Measurements from ENCODE around the gene SESN1.
"Not testable (repeated sequence)": the region's sequence is repeated elsewhere in the genome, so short reads cannot be mapped to it uniquely, and the experiment has no call there.

SESN1 gene

DNA sequence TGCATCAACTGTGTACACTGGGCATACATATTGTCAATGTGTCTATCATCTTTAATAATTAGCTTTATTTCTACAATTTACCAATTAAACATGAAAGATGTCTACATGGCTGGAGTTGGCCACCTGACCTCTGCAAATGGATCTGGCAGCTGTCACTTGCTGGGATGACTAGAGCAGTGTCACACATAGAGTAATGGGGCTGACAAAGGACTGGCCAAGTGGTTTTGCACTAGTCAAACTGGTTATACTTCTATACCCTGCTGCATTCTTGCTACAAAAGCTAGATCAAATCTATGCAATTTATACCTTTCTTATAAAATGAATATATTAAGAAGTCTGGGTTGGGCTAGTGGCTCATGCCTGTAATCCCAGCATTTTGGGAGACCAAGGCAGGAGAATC, 99.3 kb downstream of the SESN1 start:
- DNase-seq = no peak

DNA sequence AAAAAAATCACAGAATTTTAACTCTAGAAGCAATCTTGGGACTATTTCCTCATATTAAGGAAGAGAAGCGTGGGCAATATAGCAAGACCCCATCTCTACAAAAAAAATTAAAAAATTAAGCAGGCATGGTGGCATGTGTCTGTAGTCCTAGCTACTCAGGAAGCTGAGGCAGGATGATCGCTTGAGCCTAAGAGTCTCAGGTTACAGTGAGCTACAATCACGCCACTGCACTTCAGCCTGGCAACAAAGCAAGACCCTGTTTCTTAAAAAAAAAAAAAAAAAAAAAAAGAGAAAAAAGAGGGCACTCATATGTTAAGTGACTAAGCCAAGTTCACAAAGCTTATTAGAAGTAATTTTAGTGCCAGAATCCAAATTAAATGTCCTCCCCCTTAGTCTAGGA, 100.8 kb downstream of the SESN1 start:
- DNase-seq = no peak

GRCh38 chr6:108989700-108990099, 104.9 kb downstream of the SESN1 start:
- no peak for DNase-seq

DNA sequence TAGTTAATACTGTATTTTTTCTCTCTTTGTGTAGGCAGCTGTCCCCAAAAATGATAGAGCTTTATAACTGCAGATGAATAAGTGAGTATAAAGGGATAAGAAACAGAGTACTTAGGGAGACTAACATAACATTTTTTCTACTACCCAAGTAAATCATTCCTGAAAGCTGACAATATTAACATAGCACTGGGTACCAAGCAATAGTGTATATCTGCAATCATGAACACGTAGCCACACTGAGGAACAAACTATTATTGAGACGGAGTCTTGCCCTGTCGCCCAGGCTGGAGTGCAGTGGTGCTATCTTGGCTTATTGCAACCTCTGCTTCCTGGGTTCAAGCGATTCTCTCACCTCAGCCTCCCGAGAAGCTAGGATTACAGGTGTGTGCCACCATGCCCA, 105.9 kb downstream of the SESN1 start:
- no peak for DNase-seq

DNA sequence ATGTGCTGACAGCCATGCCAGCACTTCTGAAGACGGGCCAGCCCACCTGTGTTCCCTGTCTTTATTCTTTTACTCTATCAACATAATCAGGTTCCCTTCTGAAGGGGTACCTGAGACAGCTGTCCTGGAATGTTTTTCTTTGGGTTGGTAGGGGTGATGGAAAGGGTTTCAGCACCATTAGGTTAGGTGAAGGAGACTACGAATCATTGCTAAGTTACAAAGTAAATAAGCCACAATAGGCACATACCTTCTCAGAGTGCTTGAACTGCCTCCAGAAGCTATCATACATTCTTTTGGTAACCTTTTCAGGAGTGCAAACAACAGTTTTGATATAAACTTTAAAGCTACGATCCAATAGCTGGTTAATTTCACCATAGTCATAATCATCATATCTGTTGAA, 106.3 kb downstream of the SESN1 start:
- DNase-seq = no peak

GRCh38 chr6:108987156-108987555, 107.5 kb downstream of the SESN1 start:
- DNase-seq = no peak

DNA sequence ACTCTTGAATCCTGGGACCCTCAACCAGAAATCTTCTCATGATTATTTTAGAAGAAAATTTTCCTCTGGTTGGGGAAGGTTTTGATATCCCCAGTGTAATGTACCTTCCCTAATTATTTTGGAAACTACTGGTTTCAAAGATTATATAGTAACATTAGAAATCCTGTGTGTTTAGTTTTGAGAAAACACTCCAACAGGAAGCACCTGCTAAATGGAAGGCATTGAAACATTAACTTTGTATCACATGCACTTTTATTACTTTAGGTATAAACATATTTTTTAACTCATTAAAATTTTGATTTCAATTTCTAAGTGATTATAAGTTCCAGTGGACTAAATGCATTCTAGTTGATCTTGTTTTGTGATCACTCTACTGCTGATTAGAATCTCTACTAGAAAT, 109.3 kb downstream of the SESN1 start:
- DNase-seq = no peak

DNA sequence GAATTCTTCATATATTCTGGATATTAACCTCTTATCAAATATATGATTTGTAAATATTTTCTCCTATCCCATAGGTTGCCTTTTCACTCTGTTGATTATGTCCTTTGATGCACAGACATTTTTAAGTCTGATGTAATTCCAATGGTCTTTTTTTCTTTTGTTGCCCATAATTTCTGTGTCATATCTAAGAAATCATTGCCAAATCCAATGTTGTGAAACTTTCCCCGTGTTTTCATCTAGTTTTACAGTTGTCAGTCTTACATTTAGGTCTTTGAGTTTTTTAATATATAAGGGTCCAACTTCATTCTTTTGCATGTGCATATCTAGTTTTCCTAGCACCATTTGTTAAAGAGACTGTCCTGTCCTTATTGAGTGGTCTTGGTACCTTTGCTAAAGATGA, 111.5 kb downstream of the SESN1 start:
- no peak for DNase-seq

DNA sequence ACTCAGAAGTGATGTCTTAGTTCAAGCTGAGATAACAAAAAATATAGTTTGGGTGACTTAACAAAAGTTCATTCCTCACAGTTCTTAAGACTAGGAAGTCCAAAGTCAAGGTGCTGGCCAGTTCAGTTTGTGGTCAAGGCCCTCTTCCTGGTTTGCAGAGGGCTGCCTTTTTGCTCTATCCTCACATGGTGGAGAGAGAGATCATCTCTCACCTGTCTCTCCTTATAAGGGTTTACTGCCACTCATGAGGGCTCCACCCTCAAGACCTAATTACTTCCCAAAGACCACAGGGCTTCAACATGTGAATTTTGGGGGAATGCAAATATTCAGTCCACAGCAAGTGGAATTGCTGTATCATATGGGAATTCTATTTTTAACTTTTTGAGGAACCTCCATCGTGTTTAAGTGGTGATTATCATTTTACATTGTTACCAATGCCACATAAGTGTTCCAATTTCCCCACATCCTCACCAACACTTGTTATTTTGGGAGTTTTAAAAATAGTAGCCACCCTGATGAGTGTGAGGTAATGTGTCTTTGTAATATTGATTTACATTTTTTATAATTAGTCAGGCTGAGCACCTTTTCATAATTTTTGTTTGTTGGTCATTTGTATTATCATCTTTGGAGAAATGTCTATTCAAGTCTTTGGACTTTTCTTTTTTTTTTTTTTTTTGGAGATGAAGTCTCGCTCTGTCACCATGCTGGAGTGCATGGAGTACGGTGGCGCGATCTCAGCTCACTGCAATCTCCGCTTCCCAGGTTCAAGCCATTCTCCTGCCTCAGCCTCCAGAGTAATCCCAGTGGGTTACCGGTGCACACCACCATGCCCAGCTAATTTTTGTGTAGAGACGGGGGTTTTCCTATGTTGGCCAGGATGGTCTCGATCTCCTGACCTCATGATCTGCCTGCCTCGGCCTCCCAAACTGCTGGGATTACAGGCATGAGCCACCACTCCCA, 112.2 kb downstream of the SESN1 start:
- no peak for DNase-seq

DNA sequence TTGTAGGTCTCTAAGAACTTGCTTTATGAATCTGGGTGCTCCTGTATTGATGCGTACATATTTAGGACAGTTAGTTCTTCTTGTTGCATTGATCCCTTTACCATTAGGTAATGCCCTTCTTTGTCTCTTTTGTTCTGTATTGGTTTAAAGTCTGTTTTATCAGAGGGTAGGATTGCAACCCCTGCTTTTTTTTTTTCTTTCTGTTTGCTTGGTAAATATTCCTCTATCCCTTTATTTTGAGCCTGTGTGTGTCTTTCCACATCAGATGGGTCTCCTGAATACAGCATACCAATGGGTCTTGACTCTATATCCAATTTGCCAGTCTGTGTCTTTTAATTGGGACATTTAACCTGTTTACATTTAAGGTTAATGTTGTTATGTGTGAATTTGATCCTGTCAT, 116.0 kb downstream of the SESN1 start:
- not testable (repeated sequence) for DNase-seq

- DNase-seq = no peak
Observed at GRCh38 chr6:108974201-108974600, 120.4 kb downstream of the SESN1 start.

GRCh38 chr6:108969776-108970175, 124.9 kb downstream of the SESN1 start:
- no peak for DNase-seq

DNA sequence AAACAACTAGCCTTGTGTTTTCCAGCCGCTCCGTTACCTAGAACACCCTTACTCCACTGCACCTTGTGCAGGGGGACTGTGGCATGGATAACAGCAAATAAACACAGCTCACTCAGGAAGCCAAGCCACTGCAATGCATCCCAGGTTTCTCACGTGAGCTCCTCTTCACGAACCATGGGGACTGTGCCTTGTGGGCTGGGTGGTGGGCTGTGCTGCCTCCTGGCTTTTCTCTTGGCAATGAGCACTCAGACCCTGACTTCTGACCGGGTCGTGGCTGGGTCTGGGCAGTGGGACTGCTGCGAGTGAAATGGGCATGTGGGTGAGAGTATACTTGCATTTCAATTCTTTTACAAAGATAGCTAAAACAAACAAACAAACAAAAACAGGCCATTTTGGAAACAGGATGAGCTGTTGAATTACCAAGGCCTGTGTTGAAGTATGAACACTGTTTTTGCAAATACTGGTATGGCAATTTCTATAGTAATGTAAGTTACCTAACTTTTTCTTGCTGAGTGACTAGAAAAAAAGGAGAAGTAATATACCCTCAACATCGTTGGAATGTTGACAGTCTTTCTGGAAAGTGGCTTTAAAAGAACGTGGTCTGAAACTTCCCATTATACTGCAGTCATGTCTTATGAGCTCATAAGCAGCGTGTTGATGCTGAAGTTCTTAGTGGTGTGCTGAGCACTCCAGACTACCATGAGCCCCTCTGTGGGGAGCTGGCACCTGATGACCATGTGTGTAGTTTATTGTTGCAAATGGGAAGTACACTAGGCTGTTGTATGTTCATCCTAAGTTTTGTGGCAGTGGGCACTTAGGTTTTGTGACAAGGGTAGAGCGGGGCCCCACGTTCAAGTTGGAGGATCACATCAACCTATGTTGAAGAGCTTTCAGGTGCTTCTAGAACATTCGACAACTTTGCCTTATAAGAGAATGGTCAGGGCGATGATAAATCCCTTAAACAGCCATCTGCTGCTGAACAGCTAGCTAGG, 126.0 kb downstream of the SESN1 start:
- no peak for DNase-seq

- DNase-seq = peak in 1 of 2 experiments; percentile 25
Observed at GRCh38 chr6:108966855-108967755, 127.5 kb downstream of the SESN1 start.

DNA sequence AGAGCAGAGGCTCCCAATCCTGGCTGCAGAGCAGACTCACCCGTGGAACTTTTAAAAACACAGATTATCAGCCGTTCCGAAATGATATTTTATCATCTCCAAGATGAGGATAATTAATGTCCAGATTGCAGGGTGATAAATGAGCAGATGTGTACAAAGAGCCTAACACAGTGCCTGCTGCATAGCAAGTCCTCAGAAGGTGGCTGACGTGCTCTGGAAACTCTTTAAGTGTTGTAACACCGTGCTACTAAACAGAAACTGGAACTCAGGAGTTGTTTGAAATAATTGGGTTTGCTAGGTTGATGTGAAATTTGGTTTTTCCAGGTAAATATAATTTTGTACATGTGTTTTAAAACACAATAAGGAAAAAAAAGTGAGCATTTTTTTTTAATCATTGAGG, 128.4 kb downstream of the SESN1 start:
- DNase-seq = no peak

- no peak for DNase-seq
Observed at GRCh38 chr6:108961985-108962384, 132.7 kb downstream of the SESN1 start.

GRCh38 chr6:108961077-108961476, 133.6 kb downstream of the SESN1 start:
- no peak for DNase-seq

DNA sequence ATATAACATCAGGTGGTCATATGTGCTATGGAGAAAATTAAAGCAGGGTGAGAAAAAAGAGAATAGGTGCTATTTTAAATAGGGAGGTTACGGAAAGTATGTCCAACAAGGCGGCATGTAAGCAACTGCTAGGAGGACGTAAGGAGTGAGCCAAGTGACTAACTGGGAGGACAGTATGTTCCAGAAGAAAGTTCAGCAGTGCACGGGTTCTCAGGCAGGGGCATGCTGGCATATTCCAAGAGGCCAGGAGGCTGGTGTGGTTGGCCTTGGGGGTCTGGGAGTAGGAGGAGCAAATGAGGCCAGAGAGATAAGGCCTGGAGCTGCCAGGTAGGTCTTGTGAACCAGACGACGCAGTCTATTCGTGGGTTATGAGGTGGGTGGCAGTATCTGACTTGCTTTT, 134.0 kb downstream of the SESN1 start:
- DNase-seq = no peak

DNA sequence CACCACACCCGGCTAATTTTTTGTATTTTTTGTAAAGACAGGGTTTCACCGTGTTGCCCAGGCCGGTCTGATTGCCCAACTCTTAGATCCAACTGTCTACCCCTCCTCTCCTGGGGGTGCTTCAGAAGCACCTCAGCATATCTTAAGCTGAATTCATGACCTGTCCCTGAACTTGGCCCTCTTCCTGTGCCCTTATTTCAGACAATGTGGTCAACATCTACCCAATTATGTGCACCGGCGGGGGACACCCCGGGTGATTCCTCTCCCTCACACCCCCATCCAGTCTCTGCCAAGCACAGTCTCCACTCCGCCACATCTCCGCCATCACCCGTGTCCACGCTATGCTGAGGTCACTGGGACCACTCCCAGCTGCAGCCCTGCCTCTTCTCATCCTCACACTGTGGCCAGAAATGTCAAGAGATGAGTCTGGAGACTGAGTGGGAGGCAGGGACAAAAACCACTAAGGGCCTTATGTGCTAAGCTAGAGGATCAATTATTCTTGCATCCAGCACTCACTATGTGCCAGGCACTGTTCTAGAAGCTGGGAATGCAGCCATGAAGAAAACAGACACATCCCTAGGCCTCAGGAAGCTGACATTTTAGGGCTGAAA, 134.6 kb downstream of the SESN1 start:
- DNase-seq = no peak

DNA sequence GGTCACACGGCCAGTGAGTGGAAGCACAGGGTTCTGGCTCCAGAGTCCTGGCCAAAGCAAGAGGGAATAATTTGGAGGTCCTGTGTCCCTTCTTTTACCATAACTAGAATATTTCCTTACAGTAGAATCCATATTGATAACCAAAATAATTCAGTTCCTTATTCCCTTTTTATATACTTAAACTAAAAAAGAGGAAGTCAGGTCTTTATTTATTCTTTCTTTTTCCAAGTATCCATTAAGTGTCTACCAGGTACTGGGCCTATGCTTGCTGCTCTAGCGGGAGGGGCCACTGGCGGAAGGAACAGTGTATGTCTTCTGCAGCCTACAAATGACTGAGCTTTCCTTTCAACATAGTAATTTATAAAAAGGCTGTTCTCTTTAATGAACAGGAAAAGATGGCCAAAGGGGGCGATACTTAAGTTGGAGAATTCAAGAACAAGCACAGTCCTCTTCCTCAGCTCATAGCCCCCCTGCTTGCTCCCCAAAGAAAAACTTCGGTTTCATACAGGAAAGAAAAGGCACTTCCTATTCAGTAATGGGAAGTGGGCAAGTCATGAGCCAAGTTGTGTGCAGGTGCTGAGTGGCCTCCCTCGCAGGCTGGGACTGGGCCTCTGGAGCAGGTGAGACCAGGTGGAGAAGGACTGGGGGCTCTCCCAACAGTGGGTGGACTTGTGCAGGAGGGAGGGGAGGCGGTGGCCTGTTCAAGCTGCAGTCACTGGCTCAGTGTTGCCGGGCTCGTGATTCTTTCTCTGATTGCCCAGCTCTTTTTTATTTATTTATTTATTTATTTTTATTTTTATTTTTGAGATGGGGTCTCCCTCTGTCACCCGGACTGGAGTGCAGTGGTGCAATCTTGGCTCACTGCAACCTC, 135.5 kb downstream of the SESN1 start:
- DNase-seq = no peak

DNA sequence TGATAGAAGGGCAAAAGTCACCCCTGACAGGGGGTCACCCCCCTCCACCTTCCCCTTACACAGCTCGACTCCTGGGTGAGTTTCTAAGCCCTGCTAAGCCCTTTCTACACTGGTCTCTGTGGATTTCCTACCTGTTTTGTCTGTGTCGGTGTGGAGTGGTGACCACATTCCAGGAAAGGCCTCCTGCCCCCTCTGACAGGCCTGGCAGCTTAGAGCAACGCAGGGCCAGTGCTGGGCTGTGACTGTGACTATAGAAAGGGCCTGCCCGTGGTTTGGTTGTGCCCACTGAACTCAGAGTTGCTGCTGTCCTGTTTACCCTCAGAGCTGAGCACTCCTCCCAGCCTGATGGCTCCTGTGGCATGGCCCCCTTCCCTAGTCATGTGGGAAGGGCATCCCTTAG, 137.4 kb downstream of the SESN1 start:
- no peak for DNase-seq
